ENCODE measurements around the gene TRPM2.

Gene TRPM2

GRCh38 chr21:44456214-44456914 lies 102.9 kb downstream of the TRPM2 start:
- no peak for DNase-seq (ENCODE audit: low read depth in 1 of 2, low spot score in 1 of 2)

- DNase-seq (ENCODE audit: low read depth in 1 of 2, low spot score in 1 of 2): no peak
Observed at GRCh38 chr21:44456915-44457736, 103.7 kb downstream of the TRPM2 start.

GRCh38 chr21:44458971-44459711 lies 105.7 kb downstream of the TRPM2 start:
- no peak for DNase-seq (ENCODE audit: low read depth in 1 of 2, low spot score in 1 of 2)

DNA sequence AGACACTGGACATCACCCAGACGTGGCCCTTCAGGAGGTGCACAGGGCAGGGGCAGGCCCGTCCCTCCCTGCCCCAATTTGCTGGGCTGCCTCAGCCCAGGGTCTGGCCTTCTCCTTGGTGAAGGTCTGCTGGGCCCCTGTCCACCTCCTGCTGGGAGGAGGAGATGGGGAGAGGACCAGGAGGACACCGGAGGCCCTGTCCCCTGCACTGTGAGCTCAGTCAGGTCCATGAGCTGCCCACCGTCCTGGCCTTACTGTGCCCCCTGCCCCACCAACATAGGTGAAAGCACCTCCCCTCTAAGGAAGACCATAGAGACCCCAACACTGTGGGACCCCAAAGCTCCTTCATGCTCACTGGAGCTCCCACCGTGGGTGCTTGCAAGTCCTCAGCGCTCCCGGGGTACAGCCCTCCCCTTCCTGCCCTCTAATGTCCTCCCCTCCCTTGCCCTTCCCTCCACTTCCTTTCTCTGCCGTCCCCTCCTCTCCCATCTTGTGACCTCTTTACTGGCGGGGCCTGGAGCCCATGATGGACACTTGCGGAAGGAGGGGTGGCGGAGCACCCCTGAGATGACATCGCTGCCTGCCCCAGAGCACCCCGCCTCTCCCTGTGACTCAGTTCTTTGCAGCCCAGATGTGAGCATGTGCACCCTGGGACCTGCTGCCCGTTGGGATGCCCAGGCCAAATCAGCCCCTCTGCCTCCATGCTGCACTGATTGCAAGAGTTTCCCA lies 106.5 kb downstream of the TRPM2 start:
- DNase-seq (ENCODE audit: low read depth in 1 of 2, low spot score in 1 of 2): no peak

GRCh38 chr21:44460441-44460755 lies 107.0 kb downstream of the TRPM2 start:
- DNase-seq (ENCODE audit: low read depth in 1 of 2, low spot score in 1 of 2): no peak

GRCh38 chr21:44461005-44461404 lies 107.6 kb downstream of the TRPM2 start:
- no peak for DNase-seq (ENCODE audit: low read depth in 1 of 2, low spot score in 1 of 2)

DNA sequence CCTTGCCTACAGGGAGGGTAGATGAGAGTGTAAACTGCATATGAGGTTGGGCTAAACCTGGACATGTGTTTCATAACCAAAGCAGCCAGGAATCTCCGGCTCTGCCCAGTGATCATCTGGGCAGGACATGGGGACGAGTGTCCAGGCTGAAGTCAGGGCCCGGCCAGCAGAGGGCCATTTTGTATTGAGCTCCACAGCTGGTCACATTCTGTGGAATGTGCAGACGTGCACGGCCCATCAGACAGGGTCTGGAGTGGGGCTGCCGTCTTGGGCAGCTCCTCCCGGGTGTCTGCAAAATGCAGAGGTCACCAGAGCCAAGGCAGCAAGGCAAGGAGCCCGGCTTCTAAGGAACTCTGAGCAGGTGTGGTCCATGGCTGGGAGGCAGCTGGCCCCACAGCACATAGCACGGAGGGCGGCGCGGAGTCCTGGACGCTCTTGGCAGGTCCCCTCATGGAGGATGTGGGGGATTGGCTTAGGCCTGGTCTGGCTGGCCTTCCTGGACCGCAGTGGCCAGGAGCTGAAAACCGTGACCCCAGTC lies 108.1 kb downstream of the TRPM2 start:
- no peak for DNase-seq (ENCODE audit: low read depth in 1 of 2, low spot score in 1 of 2)

GRCh38 chr21:44462086-44462833 lies 108.8 kb downstream of the TRPM2 start:
- no peak for DNase-seq (ENCODE audit: low read depth in 1 of 2, low spot score in 1 of 2)

- no peak for DNase-seq (ENCODE audit: low read depth in 1 of 2, low spot score in 1 of 2)
Observed at GRCh38 chr21:44462834-44463200, 109.4 kb downstream of the TRPM2 start.

- DNase-seq (ENCODE audit: low read depth in 1 of 2, low spot score in 1 of 2): no peak
Observed at GRCh38 chr21:44463724-44464123, 110.3 kb downstream of the TRPM2 start.

DNA sequence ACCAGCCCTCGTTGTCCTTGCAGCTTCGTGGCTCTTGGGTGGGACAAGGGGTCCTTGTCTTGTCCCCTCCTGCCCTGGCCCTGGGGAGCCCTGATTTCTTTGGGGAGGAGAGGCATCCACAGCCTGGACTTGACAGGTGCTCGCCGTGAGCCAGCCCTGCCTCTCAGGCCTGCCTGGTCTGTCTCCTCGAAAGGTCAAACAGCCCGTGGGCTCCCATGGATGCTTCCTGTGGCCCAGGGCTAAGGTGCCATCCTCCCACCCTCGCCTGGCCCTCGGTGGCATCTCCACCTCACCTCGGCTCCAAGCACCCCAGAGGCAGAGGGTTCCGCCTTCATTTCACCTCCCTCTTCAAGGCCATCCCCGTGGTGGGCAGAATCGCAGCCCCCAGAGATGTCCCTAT lies 110.9 kb downstream of the TRPM2 start:
- no peak for DNase-seq (ENCODE audit: low read depth in 1 of 2, low spot score in 1 of 2)

DNA sequence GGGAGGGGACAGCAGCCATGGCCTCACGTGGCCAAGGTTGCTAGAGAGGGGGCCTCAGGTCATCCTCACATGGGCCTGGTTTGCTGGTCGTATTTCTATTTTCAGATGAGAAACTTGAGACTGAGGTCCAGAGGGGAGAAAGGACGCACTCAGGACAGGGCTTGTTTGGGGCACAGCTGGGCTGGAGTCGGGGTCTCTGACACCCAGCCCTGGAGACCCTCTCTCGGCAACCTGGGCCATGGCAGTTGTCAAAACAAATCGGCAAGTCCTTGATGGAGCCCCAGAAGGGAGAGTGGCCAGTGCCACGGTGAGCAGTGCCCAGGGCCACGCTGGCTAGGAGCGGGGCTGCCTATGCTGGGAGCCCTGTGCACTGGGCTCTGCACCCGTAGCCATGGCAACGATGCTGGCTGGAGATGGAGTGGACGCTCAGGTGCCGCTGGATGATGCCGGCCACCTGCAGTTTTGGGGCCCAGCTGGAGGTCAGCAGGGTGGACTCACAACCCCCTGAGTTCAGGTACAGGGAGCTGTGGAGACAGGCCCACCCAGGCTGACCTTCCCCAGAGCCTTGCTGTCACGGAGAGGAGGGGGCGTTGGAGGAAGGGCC lies 113.0 kb downstream of the TRPM2 start:
- no peak for DNase-seq (ENCODE audit: low read depth in 1 of 2, low spot score in 1 of 2)

DNA sequence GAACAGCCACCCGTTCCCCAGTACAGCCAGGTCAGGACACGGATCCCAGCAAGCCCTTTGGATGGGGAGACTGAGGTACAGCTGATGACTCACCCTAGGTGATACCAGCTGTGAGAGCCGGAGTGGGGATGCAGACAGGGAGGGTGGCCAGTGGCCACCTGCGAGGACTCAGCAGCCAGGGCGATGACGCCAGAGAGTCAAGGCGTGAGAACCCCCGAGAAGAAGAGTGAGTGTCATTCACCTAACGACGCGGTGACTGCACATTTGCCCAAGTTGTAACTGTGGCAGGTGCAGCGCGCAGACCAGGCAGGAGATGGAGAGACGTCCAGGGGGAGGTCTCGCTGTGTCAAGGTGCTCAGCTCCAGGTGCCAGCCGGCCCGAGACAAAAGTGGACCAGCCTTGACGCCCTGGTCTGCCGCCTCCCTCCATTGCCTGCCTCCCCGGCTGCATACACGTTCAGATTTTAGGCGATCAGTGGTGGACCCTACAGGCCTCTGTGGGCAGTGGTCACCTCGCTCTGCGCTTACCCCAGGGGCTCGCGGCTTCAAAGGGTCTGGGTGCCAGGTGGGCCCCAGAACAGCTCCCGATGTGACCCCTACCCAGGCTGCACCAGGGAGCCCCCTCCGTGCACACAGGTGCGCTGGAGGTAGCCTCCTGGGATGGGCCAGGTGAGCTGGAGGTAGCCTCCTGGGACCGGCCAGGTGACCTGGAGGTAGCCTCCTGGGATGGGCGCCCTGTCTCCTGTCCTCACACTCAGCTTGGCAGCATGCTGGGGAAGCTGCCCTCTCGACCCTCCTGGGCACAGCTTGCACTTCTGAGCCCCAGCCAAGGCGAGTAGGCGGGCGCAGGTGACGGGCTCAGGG lies 113.8 kb downstream of the TRPM2 start:
- no peak for DNase-seq (ENCODE audit: low read depth in 1 of 2, low spot score in 1 of 2)

- no peak for DNase-seq (ENCODE audit: low read depth in 1 of 2, low spot score in 1 of 2)
Observed at GRCh38 chr21:44467859-44468195, 114.4 kb downstream of the TRPM2 start.

DNA sequence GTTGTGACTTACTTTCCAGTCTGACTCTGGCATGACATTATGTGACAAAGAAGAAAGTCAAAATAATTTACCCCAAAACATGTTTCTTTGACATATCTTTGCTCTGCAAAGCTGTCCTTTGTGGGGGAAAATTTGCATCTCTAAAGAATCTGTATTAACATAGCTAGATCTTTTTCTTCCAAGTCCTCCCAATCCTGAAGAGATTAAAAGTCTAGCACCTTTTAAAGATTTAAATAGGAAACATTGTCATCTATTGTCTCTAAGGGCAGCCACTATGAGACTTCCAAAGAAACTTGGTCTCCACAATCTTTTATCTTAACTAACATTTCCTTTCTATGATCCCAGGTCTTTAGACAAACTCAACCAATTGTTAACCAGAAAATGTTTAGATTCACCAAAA lies 117.9 kb downstream of the TRPM2 start:
- DNase-seq (ENCODE audit: low read depth in 1 of 2, low spot score in 1 of 2): no peak

- DNase-seq (ENCODE audit: low read depth in 1 of 2, low spot score in 1 of 2): no peak
Observed at GRCh38 chr21:44471996-44472395, 118.6 kb downstream of the TRPM2 start.

DNA sequence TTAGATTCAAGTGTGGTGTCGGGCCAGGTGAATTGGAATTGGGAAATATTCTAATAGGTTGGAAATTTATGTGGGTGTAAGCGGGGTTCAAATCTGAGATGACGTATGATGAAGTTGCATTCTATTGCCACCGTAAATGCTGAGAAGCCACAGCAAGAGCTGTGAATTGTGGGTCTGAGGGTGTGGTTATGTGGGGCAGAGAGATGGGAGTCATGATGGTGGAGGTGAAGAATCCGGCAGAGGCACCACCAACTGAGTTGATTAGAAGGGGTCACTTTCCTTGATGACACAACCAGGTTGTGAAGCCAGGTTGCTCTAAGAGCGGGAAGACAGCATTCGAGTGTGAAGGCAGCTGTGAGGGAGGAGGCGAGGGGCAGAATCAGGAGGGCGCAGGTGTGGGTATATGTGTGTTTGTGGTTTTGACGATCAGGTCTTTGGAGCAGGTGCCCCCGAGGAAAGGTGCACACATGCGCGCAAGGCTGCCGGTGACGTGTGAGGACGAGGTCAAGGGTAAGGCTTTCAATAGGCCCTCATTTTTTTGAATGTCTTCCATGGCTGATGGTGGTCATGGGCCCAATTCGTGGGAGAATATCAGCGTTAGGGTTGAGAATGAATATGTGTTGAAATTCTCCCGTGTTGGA lies 120.6 kb downstream of the TRPM2 start:
- DNase-seq (ENCODE audit: low read depth in 1 of 2, low spot score in 1 of 2): no peak

- DNase-seq (ENCODE audit: low read depth in 1 of 2, low spot score in 1 of 2): no peak
Observed at GRCh38 chr21:44475266-44475845, 121.9 kb downstream of the TRPM2 start.

All from activated T-helper 1 cell treated with anti-CD3 and anti-CD28 coated beads, Interleukin-2, amount 50 U/mL, for 16 hours (primary cell).